GM18517 (cell line): Measurements from ENCODE around the gene C10orf71.

ENCODE experiments used
- ATAC-seq: cut with Tn5 transposase; IDR thresholded peaks from one replicate; pipeline ENCODE4 v1.9.1; 2021; ENCODE audit warnings: mild to moderate bottlenecking, moderate library complexity; ENCODE audit not compliant: unreplicated experiment

Gene C10orf71

GRCh38 chr10:49293208-49293603 lies 5.8 kb upstream of the C10orf71 start:
- ATAC-seq: no peak

- no peak for ATAC-seq
These were observed 4.2 kb upstream of the C10orf71 start for GRCh38 chr10:49294731-49295130.

GRCh38 chr10:49295297-49295696 lies 3.7 kb upstream of the C10orf71 start:
- ATAC-seq: no peak

- no peak for ATAC-seq
These were observed 2.6 kb upstream of the C10orf71 start for GRCh38 chr10:49296382-49296781.

- ATAC-seq: no peak
These were observed 2.1 kb upstream of the C10orf71 start for GRCh38 chr10:49296836-49297235.

- no peak for ATAC-seq
These were observed 926 bp upstream of the C10orf71 start for GRCh38 chr10:49297818-49298670.

GRCh38 chr10:49298671-49298982 lies 343 bp upstream of the C10orf71 start:
- no peak for ATAC-seq

- ATAC-seq: peak; percentile 61
These were observed 808 bp downstream of the C10orf71 start for GRCh38 chr10:49299816-49300139.

GRCh38 chr10:49300140-49300974 lies 1.4 kb downstream of the C10orf71 start:
- peak; percentile 70 for ATAC-seq

- ATAC-seq: no peak
These were observed 2.3 kb downstream of the C10orf71 start for GRCh38 chr10:49301302-49301701.

- no peak for ATAC-seq
These were observed 3.1 kb downstream of the C10orf71 start for GRCh38 chr10:49302088-49302487.

GRCh38 chr10:49303711-49304110 lies 4.7 kb downstream of the C10orf71 start:
- no peak for ATAC-seq

- no peak for ATAC-seq
These were observed 5.2 kb downstream of the C10orf71 start for GRCh38 chr10:49304137-49304536.

- ATAC-seq: no peak
These were observed 9.0 kb downstream of the C10orf71 start for GRCh38 chr10:49307921-49308320.

- no peak for ATAC-seq
These were observed 9.9 kb downstream of the C10orf71 start for GRCh38 chr10:49308881-49309280.

- ATAC-seq: no peak
These were observed 10.9 kb downstream of the C10orf71 start for GRCh38 chr10:49309691-49310411.

- no peak for ATAC-seq
These were observed 11.5 kb downstream of the C10orf71 start for GRCh38 chr10:49310460-49310859.

GRCh38 chr10:49310901-49311554 lies 12.1 kb downstream of the C10orf71 start:
- ATAC-seq: no peak

- ATAC-seq: no peak
These were observed 12.7 kb downstream of the C10orf71 start for GRCh38 chr10:49311555-49312236.

GRCh38 chr10:49312246-49312869 lies 13.4 kb downstream of the C10orf71 start:
- no peak for ATAC-seq
